Endothelial cell of umbilical vein (primary cell): Measurements from ENCODE around the gene KRT38.

ENCODE experiments used
- CTCF ChIP-seq, 2 donors: IDR thresholded peaks; 1 replicate in 1 of 2; 2 replicates in 1 of 2; pipeline ENCODE4 v1.5.1; 2011; ENCODE audit warnings: low read length in 2 of 2, mild to moderate bottlenecking in 2 of 2, moderate library complexity in 2 of 2, control low read depth in 1 of 2, inconsistent platforms in 1 of 2, low read depth in 1 of 2; ENCODE audit not compliant: insufficient read depth in 1 of 2; ENCODE audit errors: extremely low read depth in 1 of 2
- EZH2 ChIP-seq: IDR thresholded peaks from 2 replicates; pipeline ENCODE4 v1.6.1; 2012; ENCODE audit warnings: borderline replicate concordance, low read depth, mild to moderate bottlenecking, moderate library complexity, low read length, inconsistent platforms; ENCODE audit not compliant: severe bottlenecking
- FOS ChIP-seq: IDR thresholded peaks from 2 replicates; pipeline ENCODE4 v1.6.1; 2011; ENCODE audit warnings: mild to moderate bottlenecking, low read length, moderate library complexity, borderline replicate concordance; ENCODE audit not compliant: insufficient read depth
- JUN ChIP-seq: IDR thresholded peaks from 2 replicates; pipeline ENCODE4 v1.6.1; 2011; ENCODE audit warnings: borderline replicate concordance, low read depth; ENCODE audit not compliant: insufficient read length, insufficient read depth
- MAX ChIP-seq: IDR thresholded peaks from 2 replicates; pipeline ENCODE4 v1.6.1; 2011; ENCODE audit not compliant: insufficient read depth, insufficient read length
- MYC ChIP-seq: IDR thresholded peaks from one replicate; pipeline ENCODE4 v1.6.1; 2011; ENCODE audit warnings: mild to moderate bottlenecking, low read depth, low read length
- POLR2A ChIP-seq: IDR thresholded peaks from 2 replicates; pipeline ENCODE4 v1.6.1; 2012; ENCODE audit warnings: low read depth, mild to moderate bottlenecking, control low read depth, low read length
- POLR2AphosphoS5 ChIP-seq: IDR thresholded peaks from 2 replicates; pipeline ENCODE4 v1.6.1; 2012; ENCODE audit warnings: low read depth, mild to moderate bottlenecking, control low read depth, low read length, moderate library complexity; ENCODE audit not compliant: insufficient read depth

GRCh38 chr17:41483991-41484826, 43.4 kb upstream of the KRT38 start:
- TF ChIP-seq CTCF (IDR thresholded peaks at IDR 0.05; ENCODE audit: extremely low read depth in 1 of 2, insufficient read depth in 1 of 2, low read depth in 1 of 2, low read length in 2 of 2) (no peak), POLR2AphosphoS5 (no peak), JUN (no peak), MAX (no peak), POLR2A (no peak), FOS (no peak), MYC (no peak), EZH2 (no peak)
